ENCODE measurements around the gene CSN3.

The CSN3 gene

GRCh38 chr4:70288651-70289050 lies 46.3 kb downstream of the CSN3 start:
- no peaks in the 10 kb centered on the region for H3K9me3 ChIP-seq (ENCODE audit: control insufficient read depth, low read length)
- no peak overlapping the region for H3K4me3 ChIP-seq (ENCODE audit: low read depth, low read length)
- no peak overlapping the region for H3K4me2 ChIP-seq (ENCODE audit: low read length)
- no peaks in the 10 kb centered on the region for H3K27me3 ChIP-seq (ENCODE audit: control insufficient read depth, insufficient read depth, low read length)
- H3K9ac ChIP-seq = no peak overlapping the region
- H2AFZ ChIP-seq = no peak overlapping the region
- TF ChIP-seq CTCF (IDR thresholded peaks at IDR 0.05) = no peak
- no peaks in the 10 kb centered on the region for H3K4me1 ChIP-seq
- H3K27ac ChIP-seq = no peak overlapping the region
- no peaks in the 10 kb centered on the region for H3K36me3 ChIP-seq (ENCODE audit: control insufficient read depth, insufficient read depth, low read length)
- H3K79me2 ChIP-seq = no peaks in the 10 kb centered on the region

GRCh38 chr4:70291341-70291740 lies 48.9 kb downstream of the CSN3 start:
- Histone ChIP-seq H3K79me2 (no peaks in the 10 kb centered on the region), H3K9me3 (ENCODE audit: control insufficient read depth, low read length) (no peaks in the 10 kb centered on the region)
- no peak for TF ChIP-seq CTCF (IDR thresholded peaks at IDR 0.05)

GRCh38 chr4:70297576-70297975 lies 55.2 kb downstream of the CSN3 start:
- no peak overlapping the region for H2AFZ ChIP-seq
- TF ChIP-seq CTCF (IDR thresholded peaks at IDR 0.05) = no peak
- H3K27me3 ChIP-seq (ENCODE audit: control insufficient read depth, insufficient read depth, low read length) = no peaks in the 10 kb centered on the region
- no peaks in the 10 kb centered on the region for H3K4me1 ChIP-seq
- H3K4me2 ChIP-seq (ENCODE audit: low read length) = no peak overlapping the region
- no peaks in the 10 kb centered on the region for H3K36me3 ChIP-seq (ENCODE audit: control insufficient read depth, insufficient read depth, low read length)
- no peak overlapping the region for H3K27ac ChIP-seq
- H3K9me3 ChIP-seq (ENCODE audit: control insufficient read depth, low read length) = no peaks in the 10 kb centered on the region
- H3K4me3 ChIP-seq (ENCODE audit: low read depth, low read length) = no peak overlapping the region
- no peak overlapping the region for H3K9ac ChIP-seq
- H3K79me2 ChIP-seq = no peaks in the 10 kb centered on the region

More at GRCh38 chr4:70291341-70291740, 48.9 kb downstream of the CSN3 start:
- Histone ChIP-seq H3K4me2 (ENCODE audit: low read length) (no peak overlapping the region), H3K27ac (no peak overlapping the region), H3K27me3 (ENCODE audit: control insufficient read depth, insufficient read depth, low read length) (no peaks in the 10 kb centered on the region), H3K4me3 (ENCODE audit: low read depth, low read length) (no peak overlapping the region), H3K9ac (no peak overlapping the region), H2AFZ (no peak overlapping the region), H3K4me1 (no peaks in the 10 kb centered on the region), H3K36me3 (ENCODE audit: control insufficient read depth, insufficient read depth, low read length) (no peaks in the 10 kb centered on the region)

- Histone ChIP-seq H3K27me3 (ENCODE audit: control insufficient read depth, insufficient read depth, low read length) (no peaks in the 10 kb centered on the region), H3K4me1 (no peaks in the 10 kb centered on the region), H3K9me3 (ENCODE audit: control insufficient read depth, low read length) (no peaks in the 10 kb centered on the region), H3K27ac (no peak overlapping the region), H3K36me3 (ENCODE audit: control insufficient read depth, insufficient read depth, low read length) (no peaks in the 10 kb centered on the region), H3K4me3 (ENCODE audit: low read depth, low read length) (no peak overlapping the region), H3K79me2 (no peaks in the 10 kb centered on the region), H2AFZ (no peak overlapping the region), H3K9ac (no peak overlapping the region), H3K4me2 (ENCODE audit: low read length) (no peak overlapping the region)
- TF ChIP-seq CTCF (IDR thresholded peaks at IDR 0.05) = no peak
Observed at GRCh38 chr4:70298051-70298450, 55.7 kb downstream of the CSN3 start.

- no peak overlapping the region for H3K27ac ChIP-seq
- no peaks in the 10 kb centered on the region for H3K36me3 ChIP-seq (ENCODE audit: control insufficient read depth, insufficient read depth, low read length)
- H3K4me2 ChIP-seq (ENCODE audit: low read length) = no peak overlapping the region
- no peak overlapping the region for H2AFZ ChIP-seq
- H3K79me2 ChIP-seq = no peaks in the 10 kb centered on the region
- no peaks in the 10 kb centered on the region for H3K9me3 ChIP-seq (ENCODE audit: control insufficient read depth, low read length)
- H3K4me1 ChIP-seq = no peaks in the 10 kb centered on the region
- TF ChIP-seq CTCF (IDR thresholded peaks at IDR 0.05) = no peak
- H3K9ac ChIP-seq = no peak overlapping the region
- no peaks in the 10 kb centered on the region for H3K27me3 ChIP-seq (ENCODE audit: control insufficient read depth, insufficient read depth, low read length)
- no peak overlapping the region for H3K4me3 ChIP-seq (ENCODE audit: low read depth, low read length)
Observed at GRCh38 chr4:70299643-70300042, 57.2 kb downstream of the CSN3 start.

Measured in parathyroid adenoma (tissue), 2 donors.